Measurements from ENCODE around the gene BCL2. TPM values are rescaled to one million over a fixed set of nuclear protein-coding genes. Genes with fewer than 3 reads are reported as not detected.

Gene BCL2
- total and polyA plus RNA-seq, 9 of the 15 experiments (the other 6 are each of a cell fraction or from before 2014, with no cell fraction given) = 0.10 to 1.1 (median 0.65) TPM

- no peaks in the 10 kb centered on the region for H3K9me3 ChIP-seq (replicated peaks; ENCODE audit: control insufficient read depth, insufficient read depth, low read depth, low read length)
- H3K79me2 ChIP-seq (ENCODE audit: control insufficient read depth, insufficient read depth, low read length) = no peaks in the 10 kb centered on the region
- BruUV-seq (replicated peaks) = no TSS peak
- 22% methylated on average over 2 of the region's 2 CpGs for WGBS (ENCODE audit: insufficient coverage, low coverage, missing lambda C conversion rate)
- FAIRE-seq (no peak), ATAC-seq (no peak), DNase-seq (ENCODE audit: extremely low read depth in 1 of 4, low spot score in 3 of 4) (no peak)
- CTCF ChIA-PET (ENCODE audit: low intra/inter-chr PET ratio) = no interaction called here
- no peaks in the 10 kb centered on the region for H4K20me1 ChIP-seq (replicated peaks; ENCODE audit: control insufficient read depth, insufficient read depth, low read length)
- H3K36me3 ChIP-seq (ENCODE audit: control insufficient read depth, insufficient read depth, low read length) = no peaks in the 10 kb centered on the region
- H3K9ac ChIP-seq (ENCODE audit: insufficient read depth in 1 of 2, low read depth in 2 of 2, low read length in 2 of 2) = no peak overlapping the region
- in situ Hi-C loops (cut with MboI) (no loop called here), intact Hi-C loops (cut with micrococcal nuclease) (no loop called here)
- no peak overlapping the region for H3K4me3 ChIP-seq
- H3K9me1 ChIP-seq (ENCODE audit: control insufficient read depth, insufficient read depth, low read length) = no peaks in the 10 kb centered on the region
- H2AFZ ChIP-seq (ENCODE audit: low read depth, low read length) = no peak overlapping the region
- TF ChIP-seq MITF (IDR thresholded peaks at IDR 0.05) (no peak), PCBP1 (IDR thresholded peaks at IDR 0.05; ENCODE audit: low read depth, low read length, poor library complexity, severe bottlenecking) (no peak), NR3C1 (CRISPR knock-in tag; IDR thresholded peaks at IDR 0.05) (no peak), CLOCK (CRISPR knock-in tag; IDR thresholded peaks at IDR 0.05; ENCODE audit: borderline replicate concordance) (no peak), ZNF695 (CRISPR knock-in tag; IDR thresholded peaks at IDR 0.05) (no peak), HDAC8 (tag; IDR thresholded peaks at IDR 0.05) (no peak), TBP (optimal IDR thresholded peaks at IDR 0.05; ENCODE audit: low read depth, low read length) (no peak), KLF1 (tag; IDR thresholded peaks at IDR 0.05) (no peak), MIER1 (IDR thresholded peaks at IDR 0.05; ENCODE audit: low read depth) (no peak), FOXM1 (IDR thresholded peaks at IDR 0.05; ENCODE audit: low read depth) (no peak), FOXM1 (CRISPR knock-in tag; IDR thresholded peaks at IDR 0.05; ENCODE audit: low read depth) (no peak)
- POLR2A ChIA-PET = no interaction called here
- no peak overlapping the region for H3K4me2 ChIP-seq (ENCODE audit: insufficient read depth, low read length)
- H3K27ac ChIP-seq (ENCODE audit: extremely low read depth, low read depth, low read length) = no peak overlapping the region
- no peaks in the 10 kb centered on the region for H3K4me1 ChIP-seq (replicated peaks in 1 of 2; ENCODE audit: control insufficient read depth in 2 of 2, insufficient read depth in 2 of 2, low read length in 2 of 2)
- H3K27me3 ChIP-seq (ENCODE audit: control insufficient read depth in 2 of 2, insufficient read depth in 2 of 2, low read length in 2 of 2) = no peaks in the 10 kb centered on the region
Measured at GRCh38 chr18:63223837-63224236, 95.7 kb downstream of the BCL2 start.

Data from K562 (cell line).